ENCODE measurements around the gene SUN3.

DNA sequence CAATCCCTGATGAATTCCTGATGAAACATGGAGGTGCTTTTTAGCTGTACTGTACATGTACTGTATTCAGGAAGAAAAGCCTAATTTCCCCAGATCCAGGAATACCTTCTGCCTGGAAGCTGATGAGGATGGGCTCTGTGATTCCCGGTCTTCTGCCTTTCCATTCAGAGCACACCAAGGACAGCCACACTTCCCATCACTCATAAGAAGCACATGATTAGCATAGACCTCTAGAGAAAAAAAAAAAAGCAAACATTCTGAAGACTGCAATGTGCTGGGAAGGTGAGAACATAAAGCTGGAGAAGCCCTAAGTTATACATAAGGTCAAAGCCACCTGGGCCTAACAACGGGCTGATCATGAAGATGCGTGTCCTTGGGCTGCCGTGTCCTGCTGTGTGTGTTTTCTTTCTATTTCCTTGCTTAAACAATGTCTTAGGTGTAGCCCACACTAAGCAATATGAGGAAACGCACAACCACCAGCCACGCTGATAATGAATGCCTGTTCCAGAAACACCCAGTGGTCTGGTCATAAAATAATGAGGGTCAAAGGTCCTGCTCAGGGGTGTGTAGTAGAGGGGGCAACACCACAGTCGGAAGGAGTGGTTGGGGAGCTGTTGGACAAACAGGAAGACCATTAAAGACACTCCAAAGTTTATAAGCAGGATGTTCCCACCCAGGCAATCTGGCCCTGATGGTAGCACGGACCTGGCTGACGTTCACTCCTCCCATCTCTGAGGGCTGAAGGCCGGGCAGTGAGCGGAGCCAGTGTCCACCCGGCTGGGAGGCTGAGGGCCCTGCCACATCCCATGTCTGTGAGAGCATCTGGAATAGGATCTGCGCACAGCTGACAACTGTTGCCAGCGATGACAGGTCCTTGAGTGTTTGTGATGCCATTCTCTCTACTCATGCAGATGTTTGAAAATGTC, 88.6 kb downstream of the SUN3 start:
- TF ChIP-seq EZH2 (IDR thresholded peaks at IDR 0.05), result no peak
- TF ChIP-seq, protein P1, sequence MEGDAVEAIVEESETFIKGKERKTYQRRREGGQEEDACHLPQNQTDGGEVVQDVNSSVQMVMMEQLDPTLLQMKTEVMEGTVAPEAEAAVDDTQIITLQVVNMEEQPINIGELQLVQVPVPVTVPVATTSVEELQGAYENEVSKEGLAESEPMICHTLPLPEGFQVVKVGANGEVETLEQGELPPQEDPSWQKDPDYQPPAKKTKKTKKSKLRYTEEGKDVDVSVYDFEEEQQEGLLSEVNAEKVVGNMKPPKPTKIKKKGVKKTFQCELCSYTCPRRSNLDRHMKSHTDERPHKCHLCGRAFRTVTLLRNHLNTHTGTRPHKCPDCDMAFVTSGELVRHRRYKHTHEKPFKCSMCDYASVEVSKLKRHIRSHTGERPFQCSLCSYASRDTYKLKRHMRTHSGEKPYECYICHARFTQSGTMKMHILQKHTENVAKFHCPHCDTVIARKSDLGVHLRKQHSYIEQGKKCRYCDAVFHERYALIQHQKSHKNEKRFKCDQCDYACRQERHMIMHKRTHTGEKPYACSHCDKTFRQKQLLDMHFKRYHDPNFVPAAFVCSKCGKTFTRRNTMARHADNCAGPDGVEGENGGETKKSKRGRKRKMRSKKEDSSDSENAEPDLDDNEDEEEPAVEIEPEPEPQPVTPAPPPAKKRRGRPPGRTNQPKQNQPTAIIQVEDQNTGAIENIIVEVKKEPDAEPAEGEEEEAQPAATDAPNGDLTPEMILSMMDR (IDR thresholded peaks at IDR 0.05), result no peak

Measured in neural progenitor cell (in vitro differentiated cells).